Measurements from ENCODE around the gene LHX4.

LHX4 gene

GRCh38 chr1:180224902-180225301 lies 5.2 kb upstream of the LHX4 start:
- H3K4me3 ChIP-seq (ENCODE audit: low read length) = no peak overlapping the region
- TF ChIP-seq CTCF (conservative IDR thresholded peaks at IDR 0.05; ENCODE audit: low read depth, low read length) = no peak
- no peak for DNase-seq (ENCODE audit: low read depth)

- TF ChIP-seq CTCF (conservative IDR thresholded peaks at IDR 0.05; ENCODE audit: low read depth, low read length) = no peak
- DNase-seq (ENCODE audit: low read depth) = no peak
- no peak overlapping the region for H3K4me3 ChIP-seq (ENCODE audit: low read length)
Observed at GRCh38 chr1:180225403-180225802, 4.7 kb upstream of the LHX4 start.

GRCh38 chr1:180227861-180228647 lies 2.0 kb upstream of the LHX4 start:
- TF ChIP-seq CTCF (conservative IDR thresholded peaks at IDR 0.05; ENCODE audit: low read depth, low read length) = no peak
- no peak for DNase-seq (ENCODE audit: low read depth)
- no peak overlapping the region for H3K4me3 ChIP-seq (ENCODE audit: low read length)

GRCh38 chr1:180228648-180229482 lies 1.2 kb upstream of the LHX4 start:
- H3K4me3 ChIP-seq (ENCODE audit: low read length) = peak overlapping the region; percentile 37
- no peak for TF ChIP-seq CTCF (conservative IDR thresholded peaks at IDR 0.05; ENCODE audit: low read depth, low read length)
- no peak for DNase-seq (ENCODE audit: low read depth)

- DNase-seq (ENCODE audit: low read depth) = no peak
- H3K4me3 ChIP-seq (ENCODE audit: low read length) = peak overlapping the region; percentile 44
- TF ChIP-seq CTCF (conservative IDR thresholded peaks at IDR 0.05; ENCODE audit: low read depth, low read length) = no peak
Observed at GRCh38 chr1:180230416-180230790, 339 bp downstream of the LHX4 start.

- peak overlapping the region; percentile 44 for H3K4me3 ChIP-seq (ENCODE audit: low read length)
- TF ChIP-seq CTCF (conservative IDR thresholded peaks at IDR 0.05; ENCODE audit: low read depth, low read length) = no peak
- peak; percentile 21 for DNase-seq (ENCODE audit: low read depth)
Observed at GRCh38 chr1:180230791-180231505, 884 bp downstream of the LHX4 start.

All from retinal pigment epithelial cell (primary cell).